Esophagus muscularis mucosa (tissue), 4 donors: ENCODE measurements around the gene PLA2G4D. TPM values are rescaled to one million over a fixed set of nuclear protein-coding genes. Genes with fewer than 3 reads are reported as not detected.

Experiments
- DNase-seq: peaks from one replicate; pipeline ENCODE4 v3.0.0-alpha.2; 2017; ENCODE audit errors: extremely low spot score
- H3K27ac ChIP-seq, 4 donors: fragments of 200-600 bp; sonication (generic); replicated peaks in 1 of 4; 1 replicate in 3 of 4; 2 replicates in 1 of 4; pipeline ENCODE4 v1.5.1; 2016 to 2019; ENCODE audit warnings: mild to moderate bottlenecking in 1 of 4
- H3K27me3 ChIP-seq, 4 donors: fragments of 200-600 bp; sonication (generic); one replicate each; pipeline versions ENCODE4 v1.5.1 to v1.6.0; 2016 to 2019
- H3K36me3 ChIP-seq, 4 donors: fragments of 200-600 bp; sonication (generic); one replicate each; pipeline ENCODE4 v1.5.1; 2016 to 2019
- H3K4me1 ChIP-seq, 4 donors: fragments of 200-600 bp; sonication (generic); one replicate each; pipeline ENCODE4 v1.5.1; 2016 to 2019
- H3K4me3 ChIP-seq, 4 donors: fragments of 200-600 bp; sonication (generic); 1 replicate in 2 of 4; 2 replicates in 2 of 4; pipeline ENCODE4 v1.5.1; 2016 to 2019; ENCODE audit warnings: mild to moderate bottlenecking in 4 of 4, moderate library complexity in 1 of 4
- H3K9me3 ChIP-seq, 4 donors: fragments of 200-600 bp; sonication (generic); 1 replicate in 3 of 4; 2 replicates in 1 of 4; pipeline ENCODE4 v1.5.1; 2016 to 2019
- CTCF ChIP-seq, 3 experiments: fragments of 200-600 bp in 2 of 3; fragments of 450-650 bp in 1 of 3; sonication (generic) in 2 of 3; IDR thresholded peaks; one replicate each; pipeline ENCODE4 v1.5.1; 2017 to 2019; ENCODE audit warnings: antibody characterized with exemption in 3 of 3, mild to moderate bottlenecking in 2 of 3, moderate library complexity in 1 of 3
- EP300 ChIP-seq: sonication (generic); formaldehyde crosslinking; IDR thresholded peaks from one replicate; pipeline ENCODE4 v1.6.1; 2017; ENCODE audit warnings: antibody characterized with exemption
- POLR2A ChIP-seq: fragments of 450-650 bp; IDR thresholded peaks from one replicate; pipeline ENCODE4 v1.6.1; 2017; ENCODE audit warnings: antibody characterized with exemption, moderate library complexity, mild to moderate bottlenecking, low read depth
- POLR2AphosphoS5 ChIP-seq, 2 donors: sonication (generic); formaldehyde crosslinking; IDR thresholded peaks; one replicate each; pipeline ENCODE4 v1.6.1; 2017; ENCODE audit warnings: antibody characterized with exemption in 2 of 2
- WGBS: methylation state at CpG from one replicate; pipeline ENCODE4 v1.1.5; 2018; 5-methylcytosine and 5-hydroxymethylcytosine counted together
- intact Hi-C: fragments of 100-400 bp; cut with DNase I; formaldehyde crosslinking; loops from one replicate; pipeline ENCODE4 v1.15.1; 2023
- total RNA-seq, 4 donors: library from RNA; depleted of rRNA; stranded (reverse); fragments of >200 nt; gene quantifications; one replicate each; pipeline versions ENCODE4 v1.1.0 to v1.2.1, GENCODE V29; 2016

The PLA2G4D gene
- total RNA-seq, 4 donors from 2014 or later = not detected

DNA sequence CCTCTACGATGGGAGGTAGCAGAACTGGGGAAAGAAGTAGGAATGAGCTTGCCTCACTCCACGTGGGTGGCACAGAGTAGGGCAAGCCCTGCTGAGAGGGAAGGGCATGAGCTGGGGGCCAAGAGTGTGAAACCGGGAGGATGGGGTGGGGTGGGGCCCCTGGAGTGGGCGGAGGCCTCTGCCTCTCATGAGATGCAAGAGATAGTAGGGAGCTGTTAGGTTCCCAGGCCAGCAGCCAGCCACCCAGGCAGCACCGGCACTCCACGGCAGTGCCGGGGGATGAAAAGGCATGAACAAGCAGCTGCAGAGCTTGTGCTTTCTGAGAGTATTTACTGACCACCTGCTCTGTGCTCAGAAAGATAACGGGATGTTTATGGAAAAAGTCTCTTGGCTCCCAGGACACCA is 49.1 kb downstream of the PLA2G4D start:
- TF ChIP-seq POLR2AphosphoS5 (IDR thresholded peaks at IDR 0.05) = no peak
- TF ChIP-seq EP300 = no peak
- no peak for TF ChIP-seq CTCF (IDR thresholded peaks at IDR 0.05)
- TF ChIP-seq POLR2A = no peak
- H3K27me3 ChIP-seq = no peaks in the 10 kb centered on the region
- no peaks in the 10 kb centered on the region for H3K36me3 ChIP-seq
- H3K4me1 ChIP-seq = no peaks in the 10 kb centered on the region
- H3K4me3 ChIP-seq = no peak overlapping the region
- DNase-seq = no peak
- intact Hi-C loops = no loop called here
- WGBS = 50% methylated on average over 8 of the region's 8 CpGs
- no peaks in the 10 kb centered on the region for H3K9me3 ChIP-seq
- no peak overlapping the region for H3K27ac ChIP-seq

DNA sequence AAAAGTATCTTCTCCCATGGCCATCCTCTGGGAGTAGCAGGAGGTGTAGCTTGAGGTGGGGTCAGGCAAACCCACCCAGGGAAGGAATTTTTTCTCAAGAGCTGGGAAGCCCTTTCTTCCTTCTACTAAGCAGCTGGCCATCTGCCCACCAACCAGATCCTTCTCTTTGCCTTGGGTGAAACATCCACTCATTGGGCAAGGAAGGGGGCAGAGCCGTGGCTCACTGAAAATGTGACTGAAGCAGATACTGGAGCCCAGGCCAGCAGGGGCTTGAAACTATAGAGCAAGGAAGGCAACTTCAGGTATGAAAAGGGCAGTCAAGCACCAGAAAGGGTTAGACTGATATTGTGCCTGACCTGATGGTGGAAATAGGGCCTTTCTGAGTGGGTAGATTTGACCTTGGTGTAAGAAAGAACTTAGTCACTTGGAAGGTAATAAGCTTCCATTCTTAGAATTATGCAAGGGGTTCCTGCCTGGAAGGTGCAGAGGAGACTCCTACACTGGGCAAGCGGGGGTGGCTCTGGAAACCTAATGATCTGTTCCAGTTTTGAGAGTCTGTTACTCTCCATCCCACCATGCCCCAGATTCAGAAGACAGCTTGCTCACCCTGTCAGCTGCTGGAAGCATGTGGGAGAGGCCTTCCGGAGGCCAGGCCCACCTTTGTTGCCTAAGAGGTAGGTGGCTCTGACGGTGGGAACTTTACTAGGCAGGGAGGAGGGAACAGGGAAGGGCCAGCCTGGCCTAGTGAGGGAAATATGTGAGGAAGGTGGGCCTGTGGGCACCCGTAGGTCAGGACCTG is 51.6 kb downstream of the PLA2G4D start:
- TF ChIP-seq CTCF (IDR thresholded peaks at IDR 0.05) = no peak
- TF ChIP-seq EP300 = no peak
- TF ChIP-seq POLR2A = no peak
- TF ChIP-seq POLR2AphosphoS5 (IDR thresholded peaks at IDR 0.05) = no peak
- Histone ChIP-seq H3K4me3 (no peak overlapping the region), H3K27ac (no peak overlapping the region), H3K9me3 (no peaks in the 10 kb centered on the region), H3K4me1 (no peaks in the 10 kb centered on the region), H3K36me3 (no peaks in the 10 kb centered on the region), H3K27me3 (no peaks in the 10 kb centered on the region)
- WGBS = 96% methylated on average over 2 of the region's 5 CpGs
- intact Hi-C loops = no loop called here
- no peak for DNase-seq

GRCh38 chr15:42038401-42038800 is 56.0 kb downstream of the PLA2G4D start:
- no peaks in the 10 kb centered on the region for H3K9me3 ChIP-seq
- no peaks in the 10 kb centered on the region for H3K27me3 ChIP-seq
- DNase-seq = no peak
- TF ChIP-seq EP300 (no peak), POLR2A (no peak), POLR2AphosphoS5 (IDR thresholded peaks at IDR 0.05) (no peak), CTCF (IDR thresholded peaks at IDR 0.05) (no peak)
- no peaks in the 10 kb centered on the region for H3K36me3 ChIP-seq
- H3K4me3 ChIP-seq = no peak overlapping the region
- intact Hi-C loops = no loop called here
- WGBS = 96% methylated on average over 6 of the region's 6 CpGs
- H3K27ac ChIP-seq = no peak overlapping the region
- no peaks in the 10 kb centered on the region for H3K4me1 ChIP-seq

DNA sequence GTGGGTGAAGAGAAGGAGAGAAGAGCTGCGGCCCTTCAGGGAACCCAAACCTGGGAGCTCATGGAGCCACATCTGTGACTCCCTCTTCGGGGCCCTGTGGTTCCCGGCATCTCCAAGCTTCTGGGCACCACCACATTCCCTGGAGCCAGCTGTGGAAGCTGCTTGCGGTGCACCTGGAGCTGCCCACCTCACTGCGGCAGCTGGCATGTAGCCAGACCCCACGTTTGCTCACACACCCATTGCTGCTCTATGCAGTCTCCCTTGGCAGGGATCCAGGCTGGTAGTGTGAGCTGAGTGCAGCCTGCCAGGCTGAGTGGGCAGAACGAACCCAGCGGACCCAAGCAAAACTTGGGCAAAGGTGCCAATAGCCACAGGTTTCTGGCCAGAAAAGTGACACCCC is 56.7 kb downstream of the PLA2G4D start:
- 83% methylated on average over 6 of the region's 8 CpGs for WGBS
- intact Hi-C loops = no loop called here
- no peak overlapping the region for H3K4me3 ChIP-seq
- TF ChIP-seq POLR2A (no peak), CTCF (IDR thresholded peaks at IDR 0.05) (no peak), POLR2AphosphoS5 (IDR thresholded peaks at IDR 0.05) (no peak), EP300 (no peak)
- no peaks in the 10 kb centered on the region for H3K27me3 ChIP-seq
- no peaks in the 10 kb centered on the region for H3K9me3 ChIP-seq
- peaks cover 0 to 2% (median 0%) of the 10 kb centered on the region in 4 donors for H3K4me1 ChIP-seq
- H3K36me3 ChIP-seq = no peaks in the 10 kb centered on the region
- DNase-seq = no peak
- no peak overlapping the region for H3K27ac ChIP-seq
